ENCODE data around the gene PPP1R3G. TPM values are rescaled to one million over a fixed set of nuclear protein-coding genes. Genes with fewer than 3 reads are reported as not detected.

Gene PPP1R3G
- total and polyA plus RNA-seq, 2 of the 13 experiments (the other 11 are each of a cell fraction or from before 2014, with no cell fraction given) = 1.2 to 1.3 TPM

GRCh38 chr6:5082487-5083306 is 2.4 kb upstream of the PPP1R3G start (continued):
- TF ChIP-seq ZNF605 (CRISPR knock-in tag; IDR thresholded peaks at IDR 0.05) (0 out of 2 replicates have a peak, but pooled peaks have one; percentile 45), U2AF2 (IDR thresholded peaks at IDR 0.05; ENCODE audit: low read depth, low read length) (no peak), BRCA1 (CRISPR knock-in tag; IDR thresholded peaks at IDR 0.05) (no peak), ZHX1 (CRISPR knock-in tag; IDR thresholded peaks at IDR 0.05; ENCODE audit: low read depth) (peak; percentile 84; the same call in 1 of the 2 replicates), NFIC (IDR thresholded peaks at IDR 0.05; ENCODE audit: low read length) (peak; percentile 7; the same call in 1 of the 2 replicates), IRF1 (CRISPR knock-in tag; IDR thresholded peaks at IDR 0.05; ENCODE audit: low read depth) (no peak), ZNF24 (IDR thresholded peaks at IDR 0.05) (no peak), KLF6 (CRISPR knock-in tag; IDR thresholded peaks at IDR 0.05) (no peak), ZNF407 (CRISPR knock-in tag; IDR thresholded peaks at IDR 0.05; ENCODE audit: not compliant biosample characterization) (peak; percentile 56), ZNF558 (CRISPR knock-in tag; IDR thresholded peaks at IDR 0.05; ENCODE audit: borderline replicate concordance) (0 out of 2 replicates have a peak, but pooled peaks have one; percentile 44), DPF2 (CRISPR knock-in tag; IDR thresholded peaks at IDR 0.05; ENCODE audit: borderline replicate concordance, low read depth) (no peak), MTF1 (CRISPR knock-in tag; IDR thresholded peaks at IDR 0.05) (no peak), ZFX (CRISPR knock-in tag; IDR thresholded peaks at IDR 0.05; ENCODE audit: low read depth) (peak; percentile 96), AKAP8 (CRISPR knock-in tag; IDR thresholded peaks at IDR 0.05) (no peak), ZNF251 (CRISPR knock-in tag; IDR thresholded peaks at IDR 0.05) (no peak)
